ENCODE measurements around the gene CEACAM19. TPM values are rescaled to one million over a fixed set of nuclear protein-coding genes. Genes with fewer than 3 reads are reported as not detected.

CEACAM19 gene, protein sequence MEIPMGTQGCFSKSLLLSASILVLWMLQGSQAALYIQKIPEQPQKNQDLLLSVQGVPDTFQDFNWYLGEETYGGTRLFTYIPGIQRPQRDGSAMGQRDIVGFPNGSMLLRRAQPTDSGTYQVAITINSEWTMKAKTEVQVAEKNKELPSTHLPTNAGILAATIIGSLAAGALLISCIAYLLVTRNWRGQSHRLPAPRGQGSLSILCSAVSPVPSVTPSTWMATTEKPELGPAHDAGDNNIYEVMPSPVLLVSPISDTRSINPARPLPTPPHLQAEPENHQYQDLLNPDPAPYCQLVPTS
- total RNA-seq = 0.30 and 0.32 TPM in 2 replicates

DNA sequence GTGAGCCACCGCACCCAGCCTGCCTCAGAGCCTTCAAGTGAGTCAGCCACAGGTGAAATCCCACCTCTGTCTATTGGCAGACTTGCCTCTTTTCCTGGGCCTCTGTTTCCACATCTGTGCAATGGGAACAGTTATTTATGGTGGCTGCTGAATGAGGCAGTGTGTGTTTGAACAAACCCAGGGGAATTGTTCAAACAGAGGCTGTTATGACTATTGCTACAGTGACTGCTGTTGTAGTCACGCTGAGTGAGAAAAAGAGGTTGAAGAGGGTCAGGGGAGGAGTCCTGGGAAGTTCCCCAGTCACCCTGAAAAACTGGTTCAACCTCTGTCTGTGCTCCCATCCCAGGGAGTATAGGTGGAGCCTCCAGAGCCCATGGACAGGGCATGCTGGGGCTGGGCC lies at the start of gene CEACAM19:
CEACAM19 (plus strand) TSS at position 83 of the 400 bp plus-strand sequence. CDS start 450 bp downstream, outside the sequence.

DNA sequence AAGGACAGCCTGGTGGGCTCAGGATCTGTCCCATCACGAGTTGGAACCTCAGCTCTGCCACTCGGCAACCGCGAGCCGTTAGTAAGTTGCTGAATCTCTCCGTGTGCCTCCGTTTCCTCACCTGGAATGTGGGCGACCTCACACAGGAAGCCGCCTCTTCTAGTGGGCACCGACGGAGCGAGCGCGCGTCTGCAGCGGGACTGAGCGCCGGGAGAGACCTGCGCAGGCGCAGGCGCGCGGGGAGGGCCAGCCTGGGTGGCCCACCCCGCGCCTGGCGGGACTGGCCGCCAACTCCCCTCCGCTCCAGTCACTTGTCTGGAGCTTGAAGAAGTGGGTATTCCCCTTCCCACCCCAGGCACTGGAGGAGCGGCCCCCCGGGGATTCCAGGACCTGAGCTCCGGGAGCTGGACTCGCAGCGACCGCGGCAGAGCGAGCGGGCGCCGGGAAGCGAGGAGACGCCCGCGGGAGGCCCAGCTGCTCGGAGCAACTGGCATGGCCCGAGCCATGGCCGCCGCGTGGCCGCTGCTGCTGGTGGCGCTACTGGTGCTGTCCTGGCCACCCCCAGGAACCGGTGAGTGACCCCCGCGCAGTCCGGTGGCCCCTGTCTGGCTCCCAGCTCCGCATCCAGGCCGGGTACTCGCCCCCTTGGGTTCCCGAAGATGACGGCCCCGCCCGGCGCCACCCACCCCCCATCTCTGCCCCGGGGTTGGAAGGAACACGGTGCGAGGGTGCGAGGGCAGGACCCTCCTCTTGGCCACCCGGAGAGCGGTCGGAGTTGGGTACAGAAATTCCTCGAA lies 27.5 kb upstream of the CEACAM19 start, which contains the start of gene PVR:
PVR (plus strand) TSS at position 306 of the 797 bp plus-strand sequence; CDS start at position 493, 187 bp downstream.

DNA sequence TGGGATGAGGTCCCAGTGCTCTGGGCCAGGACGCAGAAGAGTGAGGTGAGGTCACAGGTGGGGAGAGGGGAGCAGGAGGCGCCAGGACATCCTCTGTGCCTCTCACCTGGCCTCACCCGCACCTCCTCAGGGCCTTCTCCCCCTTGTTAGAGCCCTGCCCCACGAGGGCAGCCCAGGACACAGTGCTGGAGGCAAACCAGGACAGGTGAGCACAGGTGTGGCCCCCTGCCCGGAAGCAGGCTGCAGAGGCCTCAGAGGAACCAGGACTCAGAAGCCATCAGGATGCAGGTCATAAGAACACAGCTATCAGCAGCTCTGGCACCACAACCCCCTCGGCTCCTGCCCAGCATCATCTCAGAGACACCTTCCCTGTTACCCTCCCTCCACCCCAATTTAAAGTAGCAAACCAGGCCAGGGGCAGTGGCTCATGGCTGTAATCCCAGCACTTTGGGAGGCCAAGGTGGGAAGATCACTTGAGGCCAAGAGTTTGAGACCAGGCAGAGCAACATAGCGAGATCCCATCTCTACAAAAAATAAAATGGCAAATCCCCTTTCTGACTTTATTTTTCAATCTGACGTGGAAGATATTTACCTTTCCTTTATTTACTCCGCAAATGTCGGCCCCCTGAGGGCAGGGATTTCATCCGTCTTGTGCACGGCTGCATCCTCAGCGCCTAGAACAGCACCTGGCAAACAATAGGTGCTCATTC lies 27.4 kb downstream of the CEACAM19 start, which contains the start of gene CEACAM16:
CEACAM16 (plus strand) TSS at position 660 of the 710 bp plus-strand sequence. CDS start 2,306 bp downstream, outside the sequence.

Other genes starting within 250 kb of the CEACAM19 start
- 6.8 and 12.6 TPM in 2 replicates for gene ZNF229, start 223.0 kb upstream of the CEACAM19 start, total RNA-seq
- 10.1 and 13.4 TPM in 2 replicates for gene ZNF180, start 171.0 kb upstream of the CEACAM19 start, total RNA-seq
- not detected in 2 replicates for gene CEACAM20, start 141.8 kb upstream of the CEACAM19 start, total RNA-seq
- not detected in 2 replicates for gene IGSF23, start 57.9 kb upstream of the CEACAM19 start, total RNA-seq
- gene PVR, start 27.6 kb upstream of the CEACAM19 start, total RNA-seq = 138 and 147 TPM in 2 replicates
- not detected in 2 replicates for gene CEACAM16, start 27.7 kb downstream of the CEACAM19 start, total RNA-seq
- 1.9 and 2.1 TPM in 2 replicates for gene BCL3, start 77.2 kb downstream of the CEACAM19 start, total RNA-seq
- gene CBLC, start 106.4 kb downstream of the CEACAM19 start, total RNA-seq = 0.30 TPM in 1 of 2 replicates, not detected in the other
- gene BCAM, start 137.6 kb downstream of the CEACAM19 start, total RNA-seq = 10.0 and 19.8 TPM in 2 replicates
- 109 and 121 TPM in 2 replicates for gene NECTIN2, start 174.8 kb downstream of the CEACAM19 start, total RNA-seq
- 66.6 and 69.3 TPM in 2 replicates for gene TOMM40, start 219.8 kb downstream of the CEACAM19 start, total RNA-seq
- 0.97 and 3.3 TPM in 2 replicates for gene APOE, start 234.3 kb downstream of the CEACAM19 start, total RNA-seq
- gene APOC1, start 243.1 kb downstream of the CEACAM19 start, total RNA-seq = 0.91 and 4.5 TPM in 2 replicates